ENCODE results near the gene EFCAB13. TPM values are rescaled to one million over a fixed set of nuclear protein-coding genes. Genes with fewer than 3 reads are reported as not detected.

EFCAB13 gene
- total RNA-seq, 1 experiment from 2014 or later, result 7.1 TPM

DNA sequence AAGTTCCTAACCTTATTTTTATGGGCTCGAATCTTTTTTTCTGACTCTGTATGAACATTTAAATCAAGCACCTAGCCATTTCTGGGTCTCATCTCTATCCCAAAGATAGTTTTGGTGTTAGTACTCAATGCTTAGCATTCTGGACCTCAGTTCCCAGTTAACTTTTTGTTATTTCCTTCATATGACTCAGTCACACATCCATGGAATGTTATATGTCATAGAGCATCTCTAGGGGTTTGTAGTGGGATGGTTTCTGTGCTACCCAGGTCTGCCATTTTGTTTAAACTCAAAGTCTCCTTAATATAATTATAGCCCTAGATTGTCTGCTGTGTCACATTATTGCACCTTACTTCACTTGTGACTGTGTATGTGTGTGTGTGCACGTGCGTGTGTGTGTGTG is 90.1 kb downstream of the EFCAB13 start:
- no TSS peak for BruUV-seq (replicated peaks)
- DNase-seq (ENCODE audit: low read depth, low spot score) (no peak), ATAC-seq (no peak)
- Histone ChIP-seq H3K4me1 (ENCODE audit: control insufficient read depth, insufficient read depth, low read length) (no peaks in the 10 kb centered on the region), H3K36me3 (ENCODE audit: control insufficient read depth, insufficient read depth, low read length) (no peaks in the 10 kb centered on the region), H3K4me3 (ENCODE audit: low read depth in 2 of 2, low read length in 2 of 2) (no peak overlapping the region), H3K27me3 (ENCODE audit: control insufficient read depth, insufficient read depth, low read length) (no peaks in the 10 kb centered on the region), H3K27ac (ENCODE audit: low read length) (no peak overlapping the region), H3K9me3 (ENCODE audit: control insufficient read depth, insufficient read depth, low read depth, low read length) (no peaks in the 10 kb centered on the region)
- in situ Hi-C loops (cut with HindIII; ENCODE audit: low pct_unique_long_range_greater_than_20kb, low sequenced_read_pairs), result no loop called here
- ChIA-PET CTCF (no interaction called here), POLR2A (no interaction called here)
- TF ChIP-seq, protein P1, sequence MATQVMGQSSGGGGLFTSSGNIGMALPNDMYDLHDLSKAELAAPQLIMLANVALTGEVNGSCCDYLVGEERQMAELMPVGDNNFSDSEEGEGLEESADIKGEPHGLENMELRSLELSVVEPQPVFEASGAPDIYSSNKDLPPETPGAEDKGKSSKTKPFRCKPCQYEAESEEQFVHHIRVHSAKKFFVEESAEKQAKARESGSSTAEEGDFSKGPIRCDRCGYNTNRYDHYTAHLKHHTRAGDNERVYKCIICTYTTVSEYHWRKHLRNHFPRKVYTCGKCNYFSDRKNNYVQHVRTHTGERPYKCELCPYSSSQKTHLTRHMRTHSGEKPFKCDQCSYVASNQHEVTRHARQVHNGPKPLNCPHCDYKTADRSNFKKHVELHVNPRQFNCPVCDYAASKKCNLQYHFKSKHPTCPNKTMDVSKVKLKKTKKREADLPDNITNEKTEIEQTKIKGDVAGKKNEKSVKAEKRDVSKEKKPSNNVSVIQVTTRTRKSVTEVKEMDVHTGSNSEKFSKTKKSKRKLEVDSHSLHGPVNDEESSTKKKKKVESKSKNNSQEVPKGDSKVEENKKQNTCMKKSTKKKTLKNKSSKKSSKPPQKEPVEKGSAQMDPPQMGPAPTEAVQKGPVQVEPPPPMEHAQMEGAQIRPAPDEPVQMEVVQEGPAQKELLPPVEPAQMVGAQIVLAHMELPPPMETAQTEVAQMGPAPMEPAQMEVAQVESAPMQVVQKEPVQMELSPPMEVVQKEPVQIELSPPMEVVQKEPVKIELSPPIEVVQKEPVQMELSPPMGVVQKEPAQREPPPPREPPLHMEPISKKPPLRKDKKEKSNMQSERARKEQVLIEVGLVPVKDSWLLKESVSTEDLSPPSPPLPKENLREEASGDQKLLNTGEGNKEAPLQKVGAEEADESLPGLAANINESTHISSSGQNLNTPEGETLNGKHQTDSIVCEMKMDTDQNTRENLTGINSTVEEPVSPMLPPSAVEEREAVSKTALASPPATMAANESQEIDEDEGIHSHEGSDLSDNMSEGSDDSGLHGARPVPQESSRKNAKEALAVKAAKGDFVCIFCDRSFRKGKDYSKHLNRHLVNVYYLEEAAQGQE (IDR thresholded peaks at IDR 0.05; ENCODE audit: insufficient read depth in 1 of 2, low read depth in 2 of 2, low read length in 1 of 2), result no peak
- TF ChIP-seq CTCF (IDR thresholded peaks at IDR 0.05), result no peak
- TF ChIP-seq TCF7L2 (IDR thresholded peaks at IDR 0.05; ENCODE audit: low read depth, low read length), result no peak
- no peak for TF ChIP-seq POLR2AphosphoS5 (IDR thresholded peaks at IDR 0.05; ENCODE audit: low read depth, low read length)
- TF ChIP-seq SIN3A (IDR thresholded peaks at IDR 0.05; ENCODE audit: borderline replicate concordance, insufficient read depth, low read depth, low read length), result no peak
- intact Hi-C loops (cut with micrococcal nuclease; ENCODE audit: unreplicated experiment), result no loop called here

- ChIA-PET CTCF (no interaction called here), POLR2A (no interaction called here)
- no peaks in the 10 kb centered on the region for H3K4me1 ChIP-seq (ENCODE audit: control insufficient read depth, insufficient read depth, low read length)
- no peaks in the 10 kb centered on the region for H3K9me3 ChIP-seq (ENCODE audit: control insufficient read depth, insufficient read depth, low read depth, low read length)
- TF ChIP-seq CTCF (IDR thresholded peaks at IDR 0.05) (no peak), TCF7L2 (IDR thresholded peaks at IDR 0.05; ENCODE audit: low read depth, low read length) (no peak), POLR2AphosphoS5 (IDR thresholded peaks at IDR 0.05; ENCODE audit: low read depth, low read length) (no peak), SIN3A (IDR thresholded peaks at IDR 0.05; ENCODE audit: borderline replicate concordance, insufficient read depth, low read depth, low read length) (no peak)
- TF ChIP-seq, protein P1 (IDR thresholded peaks at IDR 0.05; ENCODE audit: insufficient read depth in 1 of 2, low read depth in 2 of 2, low read length in 1 of 2), result no peak
- intact Hi-C loops (cut with micrococcal nuclease; ENCODE audit: unreplicated experiment), result no loop called here
- in situ Hi-C loops (cut with HindIII; ENCODE audit: low pct_unique_long_range_greater_than_20kb, low sequenced_read_pairs), result no loop called here
- no peaks in the 10 kb centered on the region for H3K27me3 ChIP-seq (ENCODE audit: control insufficient read depth, insufficient read depth, low read length)
- ATAC-seq, result no peak
- H3K36me3 ChIP-seq (ENCODE audit: control insufficient read depth, insufficient read depth, low read length), result no peaks in the 10 kb centered on the region
- H3K27ac ChIP-seq (ENCODE audit: low read length), result no peak overlapping the region
- no TSS peak for BruUV-seq (replicated peaks)
- no peak overlapping the region for H3K4me3 ChIP-seq (ENCODE audit: low read depth in 2 of 2, low read length in 2 of 2)
- DNase-seq (ENCODE audit: low read depth, low spot score), result no peak
These were observed 90.9 kb downstream of the EFCAB13 start for GRCh38 chr17:47414612-47415011.
